OCI-LY7 (cell line): ENCODE results near the gene NWD2.

Experiments
- EZH2phosphoT487 ChIP-seq: fragments of 200-600 bp; sonication (generic); IDR thresholded peaks from 2 replicates; pipeline ENCODE4 v1.6.1; 2018; ENCODE audit warnings: low read depth, borderline replicate concordance, mild to moderate bottlenecking, mixed run types, antibody characterized with exemption, low read length, moderate library complexity, mixed read lengths
- TF ChIP-seq, protein P1 (sequence below): fragments of 200-600 bp; sonication (generic); conservative IDR thresholded peaks from 2 replicates; pipeline ENCODE4 v1.5.1; 2014; ENCODE audit warnings: mild to moderate bottlenecking, antibody characterized with exemption, low read length, moderate library complexity, mixed read lengths

DNA sequence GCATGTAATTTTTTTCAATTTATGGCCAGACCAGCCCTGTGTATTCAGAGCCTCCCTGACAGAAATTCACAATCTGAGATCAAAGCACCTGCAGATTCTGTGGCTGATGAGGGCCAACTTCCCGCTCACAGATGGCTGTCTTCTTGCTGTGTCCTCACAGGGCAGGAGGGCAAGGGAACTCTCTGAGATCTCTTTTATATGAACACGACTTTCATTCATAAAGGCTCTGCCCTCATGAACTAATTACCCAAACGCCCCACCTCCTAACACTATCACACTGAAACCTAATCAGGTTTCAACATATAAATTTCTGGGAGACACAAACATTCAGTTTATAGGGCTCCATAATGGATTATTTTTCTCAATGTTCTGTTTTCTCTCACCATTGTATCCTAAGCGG lies 192.6 kb downstream of the NWD2 start:
- TF ChIP-seq, protein P1, sequence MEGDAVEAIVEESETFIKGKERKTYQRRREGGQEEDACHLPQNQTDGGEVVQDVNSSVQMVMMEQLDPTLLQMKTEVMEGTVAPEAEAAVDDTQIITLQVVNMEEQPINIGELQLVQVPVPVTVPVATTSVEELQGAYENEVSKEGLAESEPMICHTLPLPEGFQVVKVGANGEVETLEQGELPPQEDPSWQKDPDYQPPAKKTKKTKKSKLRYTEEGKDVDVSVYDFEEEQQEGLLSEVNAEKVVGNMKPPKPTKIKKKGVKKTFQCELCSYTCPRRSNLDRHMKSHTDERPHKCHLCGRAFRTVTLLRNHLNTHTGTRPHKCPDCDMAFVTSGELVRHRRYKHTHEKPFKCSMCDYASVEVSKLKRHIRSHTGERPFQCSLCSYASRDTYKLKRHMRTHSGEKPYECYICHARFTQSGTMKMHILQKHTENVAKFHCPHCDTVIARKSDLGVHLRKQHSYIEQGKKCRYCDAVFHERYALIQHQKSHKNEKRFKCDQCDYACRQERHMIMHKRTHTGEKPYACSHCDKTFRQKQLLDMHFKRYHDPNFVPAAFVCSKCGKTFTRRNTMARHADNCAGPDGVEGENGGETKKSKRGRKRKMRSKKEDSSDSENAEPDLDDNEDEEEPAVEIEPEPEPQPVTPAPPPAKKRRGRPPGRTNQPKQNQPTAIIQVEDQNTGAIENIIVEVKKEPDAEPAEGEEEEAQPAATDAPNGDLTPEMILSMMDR, result no peak
- no peak for TF ChIP-seq EZH2phosphoT487
